GM19395 (cell line): ENCODE results near the gene GNB1L.

Experiments used
- ATAC-seq: cut with Tn5 transposase; IDR thresholded peaks from one replicate; pipeline ENCODE4 v1.9.1; 2021; ENCODE audit warnings: mild to moderate bottlenecking, moderate library complexity; ENCODE audit not compliant: unreplicated experiment

Gene GNB1L

DNA sequence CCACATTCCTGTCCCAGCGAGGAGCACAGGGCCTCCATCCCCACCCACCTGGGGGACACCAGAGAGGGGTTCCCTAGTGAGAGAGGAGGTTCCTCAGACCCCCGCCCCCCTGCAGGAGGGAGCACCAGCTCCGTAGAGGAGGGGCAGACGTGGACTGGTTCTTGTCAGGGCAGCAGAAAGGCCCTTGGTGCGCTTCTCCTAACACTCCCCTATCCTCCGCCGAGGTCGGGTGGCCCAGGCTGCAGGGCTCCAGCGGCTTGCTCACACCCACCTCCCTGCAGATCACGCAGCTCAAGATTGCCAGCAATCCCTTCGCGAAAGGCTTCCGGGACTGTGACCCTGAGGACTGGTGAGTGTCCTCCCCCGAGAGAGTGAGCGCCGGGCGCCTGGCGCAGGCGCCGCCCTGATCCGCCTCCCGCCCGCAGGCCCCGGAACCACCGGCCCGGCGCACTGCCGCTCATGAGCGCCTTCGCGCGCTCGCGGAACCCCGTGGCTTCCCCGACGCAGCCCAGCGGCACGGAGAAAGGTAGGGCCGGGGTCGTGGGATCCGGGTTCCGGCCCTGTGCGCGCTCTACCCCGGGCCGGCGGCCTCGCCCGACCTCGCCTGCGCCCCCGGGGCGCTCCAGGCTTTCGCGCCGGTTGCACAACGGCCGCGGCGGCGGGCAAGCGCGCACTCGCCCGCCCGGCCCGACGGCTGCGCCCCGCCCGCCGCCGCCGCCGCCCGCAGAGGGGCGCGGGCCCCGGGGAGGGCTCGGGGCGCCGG is 89.0 kb downstream of the GNB1L start:
- no peak for ATAC-seq

DNA sequence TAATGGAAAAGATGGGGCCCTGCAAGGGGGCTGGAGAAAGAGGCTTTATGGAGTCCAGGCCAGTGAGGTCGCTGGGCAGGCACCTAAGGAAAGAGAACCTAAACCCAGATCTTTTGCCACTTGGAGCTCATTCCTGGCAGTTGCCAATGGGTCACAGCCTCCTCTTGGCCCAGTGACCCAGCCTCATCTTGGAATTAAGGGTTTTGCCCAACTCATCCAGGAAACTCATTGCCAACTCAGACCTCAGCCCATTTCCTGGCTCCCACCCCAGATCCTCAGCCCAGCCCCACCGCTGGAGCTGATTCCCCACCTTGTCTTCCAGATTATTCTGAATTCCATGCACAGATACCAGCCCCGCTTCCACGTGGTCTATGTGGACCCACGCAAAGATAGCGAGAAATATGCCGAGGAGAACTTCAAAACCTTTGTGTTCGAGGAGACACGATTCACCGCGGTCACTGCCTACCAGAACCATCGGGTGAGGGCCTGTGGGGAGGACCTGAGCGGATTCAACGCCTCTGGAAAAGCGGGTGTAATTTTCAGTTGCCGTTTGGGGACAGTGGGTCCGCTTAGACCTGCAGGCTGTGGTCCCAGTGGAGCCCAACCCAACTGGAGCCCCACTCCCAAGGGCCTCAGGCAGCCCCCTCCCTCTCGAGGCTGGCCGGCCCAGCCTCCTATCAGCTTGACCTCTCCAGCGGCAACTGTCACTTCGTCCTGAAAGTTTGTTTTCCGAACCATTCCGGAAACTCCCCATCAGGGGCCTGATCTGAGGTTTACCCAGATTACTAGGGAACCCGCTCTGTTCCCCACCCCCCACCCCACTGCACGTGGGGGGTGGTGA is 89.8 kb downstream of the GNB1L start:
- no peak for ATAC-seq

DNA sequence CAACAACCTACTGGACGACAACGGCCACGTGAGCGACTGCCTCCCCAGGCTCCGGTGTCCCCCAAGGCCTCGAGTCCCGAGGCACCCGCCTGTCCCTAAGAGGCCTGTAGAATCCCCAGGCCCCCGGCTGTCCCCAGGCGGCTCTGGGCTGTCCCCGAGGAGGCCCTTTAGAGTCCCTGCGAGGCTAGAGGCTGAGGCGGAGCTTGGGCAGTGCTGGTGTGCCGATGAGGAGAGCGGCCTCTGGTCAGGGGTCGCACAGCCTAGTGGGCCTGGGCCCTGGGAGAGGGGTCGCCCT is 90.4 kb downstream of the GNB1L start:
- no peak for ATAC-seq

DNA sequence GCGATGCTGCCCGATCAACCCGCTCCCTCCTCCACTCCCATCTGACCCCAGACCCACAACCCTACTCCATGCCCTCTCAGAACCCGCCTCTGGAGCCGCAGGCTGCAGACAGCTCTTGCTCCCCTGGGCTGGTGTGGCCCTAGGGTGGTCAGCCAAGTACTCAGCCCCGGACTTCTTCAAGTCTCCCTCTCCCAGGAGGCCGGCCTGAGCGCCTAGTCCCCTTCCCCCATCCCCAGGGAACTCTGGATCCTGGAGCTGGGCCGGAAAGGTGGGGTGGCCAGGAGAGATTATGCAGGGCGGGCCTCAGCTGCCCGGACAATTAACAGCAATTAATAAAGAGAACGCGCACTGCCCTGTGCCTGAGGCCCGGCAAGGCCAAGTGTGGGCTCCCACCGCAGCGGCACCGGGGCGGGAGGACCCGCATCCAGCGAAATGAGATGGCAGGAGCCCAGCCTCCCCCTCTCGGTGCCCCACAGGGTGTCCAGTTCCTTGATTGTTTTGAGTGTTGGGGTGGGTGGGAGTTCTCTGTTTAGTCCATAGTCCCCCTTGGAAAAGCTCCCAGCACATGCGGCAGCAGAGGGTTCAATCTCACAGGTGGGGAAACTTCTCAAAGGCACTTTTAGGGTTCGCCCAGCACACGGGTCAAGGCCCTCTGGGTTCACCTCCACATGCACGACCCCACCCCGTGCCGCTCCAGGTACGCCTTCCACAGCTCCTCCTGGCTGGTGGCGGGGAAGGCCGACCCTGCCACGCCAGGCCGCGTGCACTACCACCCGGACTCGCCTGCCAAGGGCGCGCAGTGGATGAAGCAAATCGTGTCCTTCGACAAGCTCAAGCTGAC is 91.0 kb downstream of the GNB1L start:
- ATAC-seq: no peak

DNA sequence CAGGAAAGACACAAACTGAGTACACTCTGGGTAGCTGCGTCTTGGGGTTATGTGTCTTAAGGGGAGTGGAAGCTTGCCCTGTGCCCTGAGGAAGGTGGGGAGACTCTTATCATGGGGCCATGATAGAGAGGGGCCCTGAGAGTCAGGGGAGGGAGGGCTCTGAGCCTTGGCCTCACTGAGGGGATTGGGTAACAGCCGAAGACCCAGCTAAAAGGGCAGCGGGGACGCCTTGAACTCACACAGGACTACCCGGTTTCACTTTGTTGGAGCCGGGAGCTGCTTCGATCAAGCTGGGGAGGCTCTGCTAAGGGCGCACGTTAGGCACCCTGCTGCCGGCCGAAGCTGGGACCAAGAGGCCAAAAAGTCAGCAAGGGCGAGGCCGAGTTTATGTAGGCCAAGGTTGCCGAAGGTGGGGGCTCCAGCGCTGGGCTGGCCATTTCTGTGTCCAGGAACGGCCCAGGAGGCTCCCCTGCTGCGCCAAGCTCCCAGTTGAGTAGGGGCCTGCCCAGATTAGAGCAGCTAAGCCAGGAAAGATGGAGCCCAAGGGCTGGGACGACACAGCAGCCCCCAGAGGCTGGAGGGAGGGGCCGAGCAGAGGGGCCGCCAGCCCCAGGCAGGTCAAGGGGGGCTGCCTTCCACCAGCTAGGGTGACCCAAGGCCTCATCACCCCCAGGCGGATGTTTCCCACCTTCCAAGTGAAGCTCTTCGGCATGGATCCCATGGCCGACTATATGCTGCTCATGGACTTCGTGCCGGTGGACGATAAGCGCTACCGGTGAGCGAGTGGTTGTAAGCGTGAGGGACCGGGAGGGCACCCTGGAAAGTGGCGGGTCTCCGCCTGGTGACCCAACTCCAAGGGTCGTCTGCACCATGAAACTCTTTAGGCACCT is 91.9 kb downstream of the GNB1L start:
- ATAC-seq: no peak

DNA sequence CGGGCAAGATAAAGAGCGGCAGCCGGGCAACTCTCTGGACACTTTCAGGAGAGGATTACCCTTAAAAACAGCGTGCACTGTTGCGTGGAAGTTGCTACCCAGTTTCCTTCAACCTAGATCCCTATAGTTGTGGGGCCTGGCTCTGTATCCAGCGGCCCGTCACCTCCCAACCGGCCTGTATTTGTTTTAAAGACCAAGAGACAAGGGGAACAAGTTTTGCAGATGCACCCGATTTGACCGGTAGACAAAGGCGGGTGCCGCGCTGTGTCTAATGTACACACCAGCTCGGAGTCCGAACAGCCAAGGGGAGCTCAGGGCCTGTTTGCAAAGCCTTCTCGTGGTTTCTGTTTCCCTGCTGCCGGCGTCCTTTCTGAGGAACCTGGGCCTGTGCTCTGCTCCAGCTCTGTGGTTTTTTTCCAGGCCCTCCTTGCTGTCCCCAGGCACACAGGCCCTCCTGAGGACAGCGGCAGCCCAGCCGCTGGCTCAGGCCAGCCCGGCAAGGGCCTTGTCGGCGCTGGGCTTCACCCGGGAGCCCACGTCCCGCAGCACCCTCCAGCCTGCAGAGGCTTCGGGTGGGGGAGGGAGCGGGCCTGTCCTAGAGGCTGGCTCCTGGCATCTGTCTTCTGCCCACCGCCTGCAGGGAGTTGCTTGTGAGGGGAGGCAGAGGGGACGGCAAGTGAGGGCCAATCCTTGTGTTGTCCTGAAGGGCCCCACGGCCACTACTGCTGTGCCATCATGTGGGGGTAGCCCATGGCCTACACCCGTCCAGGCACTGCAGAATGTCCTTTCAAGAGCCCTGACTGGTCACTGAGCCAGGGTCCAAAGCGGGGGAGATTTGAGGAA is 92.7 kb downstream of the GNB1L start:
- no peak for ATAC-seq

DNA sequence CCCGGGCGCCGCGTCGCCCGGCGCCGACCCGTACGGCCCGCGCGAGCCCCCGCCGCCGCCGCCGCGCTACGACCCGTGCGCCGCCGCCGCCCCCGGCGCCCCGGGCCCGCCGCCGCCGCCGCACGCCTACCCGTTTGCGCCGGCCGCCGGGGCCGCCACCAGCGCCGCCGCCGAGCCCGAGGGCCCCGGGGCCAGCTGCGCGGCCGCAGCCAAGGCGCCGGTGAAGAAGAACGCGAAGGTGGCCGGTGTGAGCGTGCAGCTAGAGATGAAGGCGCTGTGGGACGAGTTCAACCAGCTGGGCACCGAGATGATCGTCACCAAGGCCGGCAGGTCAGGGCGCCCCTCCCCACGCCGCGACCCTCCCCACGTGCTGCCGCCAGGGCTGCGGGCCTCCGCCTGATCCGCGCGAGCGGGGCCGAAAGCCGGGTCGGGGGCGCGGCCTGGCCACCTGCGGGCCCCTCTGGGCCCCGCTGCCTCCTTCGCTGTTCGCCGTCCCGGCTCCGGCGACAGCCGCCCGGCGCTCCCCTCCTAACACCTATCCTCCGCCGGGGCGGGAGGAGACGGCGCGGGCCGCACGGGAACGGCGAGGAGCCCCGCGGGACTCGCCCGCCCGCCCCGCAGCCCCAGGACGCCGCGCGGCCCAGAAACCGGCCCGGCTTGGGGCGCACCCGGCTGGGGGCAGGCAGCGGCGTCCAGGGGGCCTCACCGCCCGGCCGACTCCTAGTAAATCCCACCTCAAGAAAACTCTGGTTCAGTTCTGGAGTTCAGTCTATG is 93.5 kb downstream of the GNB1L start:
- ATAC-seq: no peak

DNA sequence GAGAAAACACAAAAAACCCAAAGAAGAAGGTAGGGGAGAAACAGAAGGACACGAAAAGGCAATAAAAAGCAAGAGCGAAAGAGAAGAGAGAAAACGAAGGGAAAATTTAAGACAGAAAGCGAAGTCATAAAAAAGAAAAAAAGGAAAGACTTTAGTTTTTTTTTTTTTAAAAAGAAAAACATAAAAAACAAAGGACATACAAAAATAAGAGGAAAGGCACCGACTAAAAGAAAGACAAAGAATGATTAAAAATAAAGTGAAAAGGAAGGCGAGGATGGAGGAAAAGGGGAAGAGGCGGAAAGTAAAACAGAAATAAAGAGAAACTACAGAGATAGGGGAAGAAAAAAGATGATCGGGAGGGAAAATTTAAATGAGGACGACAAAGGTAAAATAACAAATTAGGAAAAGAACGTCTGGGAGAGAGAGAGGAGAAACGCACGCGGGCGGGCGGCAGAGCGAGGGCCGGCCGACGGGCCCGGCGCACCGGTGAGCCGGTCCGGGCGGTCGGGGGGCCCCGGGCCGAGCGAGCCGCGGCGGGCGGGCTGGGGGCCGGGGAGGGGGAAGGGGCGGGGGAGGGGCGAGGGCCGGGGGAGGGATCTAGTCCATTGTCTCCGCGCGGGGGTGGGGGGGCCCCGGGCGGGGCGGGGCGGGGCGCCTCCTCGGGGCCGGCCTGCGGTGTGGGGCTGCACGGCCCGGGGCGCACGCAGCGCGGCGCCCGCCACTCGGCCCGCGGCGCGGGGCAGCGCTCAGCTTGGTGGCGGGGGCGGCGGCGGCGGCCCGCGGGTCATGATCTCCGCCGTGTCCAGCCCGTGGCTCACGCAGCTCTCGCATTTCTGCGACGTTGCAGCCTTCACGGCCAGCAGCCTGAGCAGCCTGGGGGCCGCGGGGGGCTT is 94.4 kb downstream of the GNB1L start, which contains the start of gene TBX1:
TSS of gene TBX1 (plus strand) at position 721 of the 893 bp plus-strand sequence. CDS start at position 787, 66 bp downstream.
- ATAC-seq: no peak

DNA sequence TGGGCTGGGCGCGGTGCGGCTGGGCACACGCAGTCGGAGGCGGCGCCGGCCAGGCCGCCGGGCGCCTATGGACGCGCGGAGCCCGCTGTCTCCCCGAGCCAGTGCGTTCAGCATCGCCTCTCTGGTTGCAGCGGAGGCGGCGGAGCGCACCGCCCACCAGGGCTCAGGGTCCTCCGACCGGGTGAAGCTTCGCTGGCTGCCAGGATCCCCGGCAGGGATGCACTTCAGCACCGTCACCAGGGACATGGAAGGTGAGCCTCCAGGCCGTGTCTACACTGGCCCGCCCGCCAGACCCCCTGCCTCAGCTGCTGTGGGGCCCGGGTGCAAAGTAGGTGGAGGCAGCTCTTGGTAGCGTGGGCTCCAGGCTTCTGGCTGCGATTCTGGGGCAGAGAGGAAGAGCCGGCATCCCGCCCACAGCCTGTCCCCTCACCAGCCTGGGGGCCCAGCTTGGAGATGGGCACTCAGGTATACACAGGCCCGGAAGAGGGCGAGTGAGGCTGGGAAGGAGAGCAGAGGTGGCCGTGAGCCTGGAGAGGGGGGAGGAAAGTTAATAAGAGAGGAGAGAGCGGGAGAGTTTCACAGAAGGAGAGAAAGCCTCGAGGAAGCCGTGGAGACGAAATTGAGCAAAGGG is 95.1 kb downstream of the GNB1L start:
- no peak for ATAC-seq

DNA sequence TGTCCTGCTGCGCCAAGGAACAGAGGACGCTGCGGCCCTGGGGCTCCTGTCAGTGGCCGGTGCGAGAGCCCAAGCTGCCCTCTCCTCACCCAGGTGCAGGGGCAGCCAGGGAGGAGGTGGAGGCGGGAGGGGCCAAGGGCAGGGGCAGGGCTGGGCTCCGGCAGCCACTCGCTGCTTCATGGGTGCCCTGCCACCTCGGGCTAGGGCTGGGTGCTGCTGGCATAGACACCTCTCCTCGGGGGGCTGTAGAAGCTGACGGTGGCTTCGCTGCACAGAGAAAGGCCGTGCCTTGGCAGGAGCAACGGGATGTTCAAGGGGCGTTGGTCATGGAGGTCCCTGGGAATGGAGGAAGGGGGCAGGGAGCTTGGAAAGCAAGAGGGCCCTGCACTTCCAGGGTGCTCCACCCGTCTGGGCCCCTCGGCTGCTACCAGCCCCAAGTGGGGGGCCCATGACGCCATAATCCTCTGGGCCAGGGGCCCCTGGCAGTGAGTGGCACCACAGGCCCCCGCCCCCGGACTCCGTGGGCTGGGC is 95.7 kb downstream of the GNB1L start:
- no peak for ATAC-seq

DNA sequence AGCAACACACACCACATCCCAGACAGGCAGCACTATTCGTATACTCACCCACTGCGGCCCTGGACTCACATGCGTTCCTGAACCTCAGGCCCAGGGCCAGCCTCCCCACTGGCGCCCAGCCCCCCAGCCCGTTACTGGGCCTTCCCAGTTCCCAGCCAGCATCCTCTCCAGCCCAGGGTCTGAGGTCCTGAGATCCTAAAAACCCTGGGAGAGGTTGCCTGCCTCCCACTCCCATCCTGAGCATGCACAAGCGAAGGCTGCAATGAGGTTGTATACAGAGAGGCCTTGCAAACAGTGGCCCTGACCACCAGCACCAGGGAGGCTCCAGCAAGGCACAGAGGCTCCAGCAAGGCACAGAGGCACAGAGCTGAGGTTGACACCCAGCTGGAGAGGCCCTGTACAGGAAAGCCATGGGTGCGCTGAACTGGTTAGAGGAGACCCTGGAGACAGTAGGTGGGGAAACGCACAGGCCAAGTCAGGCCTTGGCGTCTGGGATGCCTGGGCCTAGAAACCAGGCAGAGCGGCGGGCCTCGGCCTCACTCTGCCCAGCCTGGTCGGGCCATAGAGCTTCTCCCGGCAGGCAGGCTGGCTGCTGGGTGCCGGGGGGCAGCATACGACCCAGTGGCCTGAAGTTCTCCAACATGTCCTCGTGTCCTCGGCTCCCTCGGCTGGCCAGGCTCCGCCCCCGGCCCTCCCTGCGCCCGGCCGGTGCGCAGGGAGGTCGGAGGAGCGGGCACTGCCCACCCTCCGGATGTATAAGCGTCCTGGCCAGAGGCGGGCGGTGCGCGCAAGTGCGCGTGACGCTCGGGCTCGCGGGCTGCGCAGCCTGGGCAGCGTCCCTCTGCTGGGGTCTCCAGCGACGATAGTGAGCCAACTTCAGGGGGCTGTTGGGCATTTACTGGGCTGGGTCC is 96.4 kb downstream of the GNB1L start:
- no peak for ATAC-seq

DNA sequence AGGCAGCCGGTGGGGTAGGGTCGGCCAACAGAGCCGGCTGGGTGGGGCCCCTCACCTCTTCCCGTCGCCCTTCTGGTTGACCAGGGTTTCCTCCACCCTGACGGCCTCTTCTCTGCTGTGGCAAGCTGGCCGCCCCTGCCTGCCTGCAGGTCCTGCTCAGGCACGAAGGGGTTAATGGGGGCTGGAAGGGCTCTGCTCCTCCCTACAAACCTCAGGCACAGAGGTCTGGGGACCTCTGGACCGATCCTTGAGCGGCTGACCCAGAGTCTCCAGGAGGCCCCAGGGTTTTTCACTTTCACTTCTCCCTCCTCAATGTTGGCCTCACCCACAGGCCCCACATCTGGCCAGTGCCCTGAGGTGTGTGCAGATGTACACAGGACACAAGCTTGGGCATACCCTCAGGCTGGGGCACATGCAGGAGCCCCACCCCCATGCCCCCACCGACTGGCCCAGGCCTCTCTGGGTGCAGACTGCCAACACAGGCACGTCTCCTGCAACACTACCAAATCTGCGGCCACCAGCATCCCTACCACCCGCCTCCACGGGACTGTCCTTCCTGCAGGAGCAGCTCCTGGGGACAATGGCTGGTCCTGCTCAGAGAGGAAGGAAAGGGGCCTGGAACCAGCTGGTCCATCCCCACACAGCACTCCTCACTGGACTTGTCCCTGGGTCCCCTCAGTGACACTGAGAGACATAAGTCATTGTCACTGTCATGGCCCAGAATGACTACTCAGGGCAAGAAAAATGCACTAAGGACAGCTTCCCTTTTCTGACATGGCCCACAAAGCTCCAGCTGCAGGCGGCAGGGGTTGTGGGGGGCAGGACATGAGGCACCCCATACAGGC is 97.3 kb downstream of the GNB1L start:
- ATAC-seq: no peak

DNA sequence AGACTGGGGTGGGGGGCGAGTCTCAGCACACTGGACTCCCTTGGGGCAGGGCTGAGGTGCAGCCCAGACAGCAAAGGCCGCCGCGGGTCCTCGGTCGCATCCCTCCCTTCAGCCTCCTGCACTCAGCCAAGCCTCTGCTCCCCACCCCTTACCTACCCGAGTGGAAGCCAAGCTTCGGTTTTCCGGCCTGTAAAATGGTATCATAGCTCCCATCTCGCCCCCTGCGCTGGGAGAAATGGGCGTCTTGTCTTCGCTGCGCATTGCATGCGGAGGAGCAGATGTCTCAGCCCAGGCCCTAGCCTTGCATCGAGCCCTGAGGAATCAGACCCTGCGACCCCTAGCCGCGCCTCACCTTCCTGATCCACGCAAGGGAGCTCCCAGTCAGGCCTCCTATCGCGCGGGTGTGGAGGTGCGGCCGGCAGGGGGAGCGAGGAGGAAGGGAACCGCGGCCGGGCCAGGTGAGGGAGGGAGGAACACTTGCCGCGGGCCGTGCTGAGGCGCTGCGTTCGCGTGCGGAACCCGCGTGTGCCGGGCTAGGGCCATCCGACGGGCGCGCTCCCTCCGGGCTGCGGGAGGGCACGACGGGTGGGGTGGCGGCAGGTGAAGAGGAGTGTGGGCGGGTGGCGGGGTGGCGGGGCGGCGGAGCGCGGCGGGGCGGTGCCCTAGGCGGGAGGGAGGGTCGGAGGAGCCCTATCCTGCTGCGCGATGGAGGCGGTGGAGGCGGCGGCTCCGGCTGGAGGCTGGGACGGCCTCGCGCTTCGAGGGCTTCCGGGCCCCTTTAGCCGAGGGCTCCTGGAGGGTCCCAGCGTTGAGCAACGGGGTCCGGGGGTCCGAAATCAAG is 98.2 kb downstream of the GNB1L start:
- no peak for ATAC-seq

DNA sequence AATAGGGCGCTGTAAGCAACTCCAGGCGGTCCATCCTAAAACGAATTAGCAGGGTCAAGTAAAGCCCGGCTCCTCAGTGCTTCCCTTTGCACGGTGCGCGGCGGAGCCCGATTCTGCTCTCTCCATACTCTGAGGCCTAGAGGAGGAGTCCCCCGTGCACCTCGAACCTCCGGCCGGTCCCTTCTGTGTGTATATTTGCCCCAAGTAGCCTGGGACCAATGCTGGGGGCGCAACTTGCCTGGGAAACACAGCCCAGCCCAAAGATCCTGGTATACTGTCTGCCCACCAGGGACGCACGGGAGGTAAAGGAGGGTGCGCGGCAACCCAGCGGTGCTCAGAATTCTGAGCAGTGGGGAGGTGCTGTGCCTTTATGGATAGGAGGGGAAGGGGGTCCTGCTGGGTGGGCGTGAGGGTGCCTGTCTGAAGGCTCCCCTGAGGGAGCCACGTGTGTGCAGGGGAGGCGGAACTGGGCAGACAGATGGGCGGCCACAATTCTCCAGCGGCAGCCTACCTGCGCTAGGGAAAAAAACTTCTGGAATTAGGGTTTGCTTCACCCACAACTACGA is 98.9 kb downstream of the GNB1L start:
- no peak for ATAC-seq
